Measurements from ENCODE around the gene NDUFS8.

The NDUFS8 gene

DNA sequence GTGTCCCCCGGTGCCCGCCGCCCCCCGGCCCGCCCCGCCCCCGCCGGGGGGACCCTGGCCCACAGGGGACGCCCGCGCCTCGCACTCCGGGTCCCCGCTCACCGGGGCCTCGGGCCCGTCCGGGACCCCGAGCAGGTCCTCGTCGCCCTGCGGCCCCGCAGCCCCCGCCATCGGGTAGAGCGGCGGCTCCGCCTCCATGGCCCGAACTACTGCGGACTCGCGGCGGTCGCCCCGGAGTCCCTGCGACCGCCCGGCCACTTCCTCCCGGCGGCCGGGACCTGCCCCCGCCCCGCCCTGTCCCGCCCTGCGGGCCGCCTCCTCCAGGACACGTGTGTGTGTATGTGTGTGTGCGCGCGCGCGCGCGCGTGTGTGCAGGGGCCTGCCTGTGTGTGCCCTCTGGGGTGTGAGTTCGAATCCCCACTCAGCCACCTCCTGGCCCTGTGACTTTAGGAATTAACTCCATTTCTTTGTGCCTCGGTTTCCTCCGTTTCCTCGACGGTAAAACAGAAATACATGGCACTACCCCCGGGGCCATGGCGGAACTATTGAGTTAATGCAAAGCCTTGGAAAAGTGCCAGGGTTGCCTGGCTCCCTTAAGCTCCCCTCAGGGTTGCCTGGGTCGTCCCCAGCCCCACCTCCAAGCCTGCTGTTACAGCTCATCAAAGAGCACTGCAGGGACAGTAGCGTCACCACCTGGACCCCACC, 26.5 kb upstream of the NDUFS8 start, which contains the start of gene UNC93B1:
Gene UNC93B1, minus strand, starts transcription at position 252 of the 705 bp plus-strand sequence. Its CDS starts 54 bp downstream, at position 198.
- DNase-seq = peak; percentile 87

DNA sequence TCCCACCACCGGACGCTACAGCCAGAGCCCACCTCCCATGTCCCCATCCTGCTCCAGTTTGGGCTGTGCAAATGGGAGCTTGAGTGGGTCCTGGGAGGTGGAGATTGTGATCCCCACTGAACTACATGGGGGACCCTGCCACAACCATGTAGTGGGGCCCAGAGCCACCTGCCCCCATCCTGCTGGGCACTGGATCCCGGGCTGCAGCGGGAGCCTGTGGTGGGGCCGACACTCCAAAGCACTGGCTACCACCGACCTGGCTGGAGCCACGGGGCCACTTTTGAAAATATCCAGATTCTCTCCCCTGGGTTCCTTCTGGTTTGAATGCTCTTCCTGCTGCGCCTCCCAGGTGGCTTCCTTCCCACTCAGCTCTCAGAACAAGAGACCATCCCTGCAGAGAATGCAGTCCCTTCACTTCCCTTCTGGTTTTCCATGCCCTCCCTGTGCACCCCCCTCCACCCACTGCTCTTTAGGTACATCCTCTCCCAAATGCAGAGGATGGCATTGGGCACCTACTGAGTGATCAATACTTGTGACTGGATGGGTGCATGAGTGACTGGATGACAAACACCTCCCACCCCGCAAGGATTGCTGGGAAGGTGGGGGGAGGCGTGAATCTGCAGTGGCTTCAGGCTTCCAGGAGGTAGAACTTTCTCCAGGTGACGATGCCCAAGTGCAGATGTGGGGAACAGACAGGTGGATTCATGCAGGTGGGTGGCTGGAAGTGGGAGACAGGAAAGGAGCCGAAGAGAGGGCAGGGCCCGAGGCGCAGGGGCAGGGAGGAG, 25.7 kb upstream of the NDUFS8 start:
- no peak for DNase-seq

DNA sequence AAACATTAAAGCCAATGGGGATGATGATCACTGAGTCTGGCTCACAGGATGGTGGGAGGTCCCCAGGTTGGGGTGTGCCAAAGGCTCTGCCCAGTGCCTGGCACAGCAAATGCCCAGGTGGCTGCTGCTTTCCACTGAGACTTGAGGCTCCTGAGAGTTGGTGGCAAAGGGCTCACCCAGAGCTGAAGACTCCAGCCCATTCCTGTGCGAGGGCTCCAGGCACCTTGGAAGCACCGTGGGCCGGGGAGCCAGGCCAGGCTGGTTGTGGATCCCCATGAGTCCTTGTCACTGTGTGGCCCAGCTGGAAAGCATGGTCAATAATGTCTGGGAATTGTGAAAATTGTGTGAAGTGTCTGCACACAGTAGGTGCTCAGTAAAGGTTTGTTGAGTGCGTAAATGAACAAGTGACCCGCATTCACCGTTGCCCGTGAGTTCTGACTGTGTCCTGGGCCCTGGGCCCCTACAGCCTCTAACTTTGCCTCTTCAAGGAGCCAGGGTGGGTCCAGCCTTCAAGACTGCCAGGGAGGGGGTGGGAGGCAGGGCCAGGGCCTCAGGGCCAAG, 23.8 kb upstream of the NDUFS8 start:
- no peak for DNase-seq

DNA sequence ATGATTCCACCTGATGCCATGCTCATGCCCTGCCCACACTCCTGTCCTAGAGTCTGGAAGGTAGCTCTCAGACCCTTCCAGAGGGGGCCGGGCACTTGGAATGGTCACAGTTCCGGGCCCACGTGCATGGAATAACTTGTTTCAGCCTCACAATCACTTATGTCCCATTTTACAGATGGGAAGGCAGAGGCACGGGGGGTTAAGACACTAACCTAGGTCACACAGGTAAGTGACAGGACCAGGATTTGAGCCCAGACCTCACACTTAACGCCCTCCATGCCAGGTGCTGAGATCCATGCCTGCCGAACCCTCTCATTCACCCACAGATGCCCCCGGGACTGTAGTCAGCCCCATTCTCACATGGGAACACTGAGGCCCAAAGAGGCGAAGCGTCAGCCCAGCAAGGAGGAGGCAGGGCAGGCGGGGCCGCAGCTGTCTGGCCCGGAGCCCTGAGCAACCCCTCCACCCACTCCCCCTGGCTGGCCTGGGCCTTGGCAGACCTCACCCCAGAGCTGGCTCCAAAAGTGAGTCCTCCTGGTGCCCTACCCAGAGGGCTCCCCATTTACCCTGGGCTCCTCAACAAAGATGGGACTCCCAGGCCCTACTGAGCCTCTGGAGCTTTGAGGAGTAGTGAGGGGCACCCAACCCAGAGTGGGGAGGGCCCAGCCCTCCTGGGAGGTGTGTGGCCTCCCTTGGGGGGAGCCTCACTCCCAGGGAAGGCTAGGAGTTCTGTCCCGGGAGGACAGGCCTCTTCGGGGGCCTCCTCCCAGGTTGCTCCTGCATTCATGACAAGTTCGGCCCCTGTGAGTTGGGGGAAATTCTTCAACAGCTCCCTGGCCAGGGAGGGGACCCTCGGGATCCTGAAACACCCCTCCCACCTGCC, 22.7 kb upstream of the NDUFS8 start:
- no peak for DNase-seq

DNA sequence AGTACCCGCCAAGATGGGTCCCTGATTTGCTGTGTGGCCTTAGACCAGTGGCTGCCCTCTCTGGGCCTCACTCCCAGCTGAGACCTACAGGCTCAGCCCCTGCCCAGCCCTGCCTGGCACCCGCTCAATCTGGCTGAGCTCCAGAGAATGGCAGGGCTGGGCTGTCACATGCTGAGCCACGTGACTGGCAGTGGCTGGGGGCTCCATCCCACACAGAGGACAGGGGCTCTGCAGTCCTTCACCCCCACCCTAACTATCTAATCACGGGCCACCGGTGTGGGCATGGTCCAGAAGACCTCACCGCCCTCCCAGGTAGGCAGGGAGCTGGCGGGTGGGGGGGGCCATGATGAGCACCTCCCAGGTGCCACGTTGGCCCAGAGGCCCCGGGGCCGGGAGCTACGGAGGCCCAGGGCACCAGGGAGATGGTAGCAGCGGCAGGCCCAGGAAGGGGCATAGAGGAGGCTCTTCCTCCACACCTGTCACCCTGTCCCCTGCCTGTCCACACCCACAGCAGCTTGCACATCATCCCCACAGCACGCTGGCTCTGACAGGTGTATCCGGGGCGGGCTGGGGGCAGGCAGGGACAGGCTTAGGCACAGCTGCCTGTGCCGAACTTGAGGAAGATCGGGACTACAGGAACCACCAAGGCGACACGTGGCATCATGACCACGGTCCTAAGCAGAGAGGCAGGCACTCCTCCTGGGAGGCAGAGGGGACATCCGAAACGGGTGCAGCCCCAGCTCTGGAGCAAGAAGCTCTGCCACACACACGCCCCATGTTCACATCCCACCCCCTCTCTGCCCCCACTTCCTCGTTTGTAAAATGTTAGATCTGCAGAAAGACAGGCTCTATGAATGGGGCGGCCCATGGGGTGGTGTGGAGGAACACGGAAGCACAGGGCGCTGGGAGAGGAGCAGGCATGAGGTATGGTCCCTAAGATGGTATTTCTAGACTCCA, 21.8 kb upstream of the NDUFS8 start:
- no peak for DNase-seq

DNA sequence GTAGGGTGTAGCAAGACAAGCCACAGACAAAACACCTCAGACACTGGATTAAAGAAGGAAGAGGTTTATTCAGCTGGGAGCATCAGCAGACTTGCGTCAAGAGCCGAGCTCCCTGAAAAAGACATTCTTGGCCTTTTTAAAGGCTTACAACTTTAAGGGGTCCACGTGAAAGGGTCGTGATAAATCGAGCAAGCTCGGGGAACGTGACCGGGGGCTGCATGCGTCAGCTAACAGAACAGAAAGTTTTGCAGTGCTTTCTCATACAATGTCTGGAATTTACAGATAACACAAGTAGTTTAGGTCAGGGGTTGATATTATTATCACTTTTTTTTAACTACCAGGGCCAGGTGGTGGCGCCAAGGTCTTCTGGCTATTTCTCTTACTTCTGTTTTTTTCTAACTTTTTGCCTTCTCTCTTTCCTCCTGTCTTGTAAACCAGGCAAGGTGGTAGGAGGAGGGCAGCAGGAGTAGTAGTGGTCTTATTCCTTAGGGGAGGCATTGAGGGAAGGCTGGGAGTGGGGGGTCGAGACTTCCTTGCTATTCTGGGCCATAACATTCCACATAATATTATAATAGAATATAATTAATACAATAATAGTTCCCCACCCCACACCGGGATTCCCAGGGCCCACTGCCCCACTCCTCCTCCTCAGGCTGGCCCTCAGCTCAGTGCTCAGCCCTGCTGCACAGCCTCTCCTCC, 20.9 kb upstream of the NDUFS8 start:
- DNase-seq = peak; percentile 59

DNA sequence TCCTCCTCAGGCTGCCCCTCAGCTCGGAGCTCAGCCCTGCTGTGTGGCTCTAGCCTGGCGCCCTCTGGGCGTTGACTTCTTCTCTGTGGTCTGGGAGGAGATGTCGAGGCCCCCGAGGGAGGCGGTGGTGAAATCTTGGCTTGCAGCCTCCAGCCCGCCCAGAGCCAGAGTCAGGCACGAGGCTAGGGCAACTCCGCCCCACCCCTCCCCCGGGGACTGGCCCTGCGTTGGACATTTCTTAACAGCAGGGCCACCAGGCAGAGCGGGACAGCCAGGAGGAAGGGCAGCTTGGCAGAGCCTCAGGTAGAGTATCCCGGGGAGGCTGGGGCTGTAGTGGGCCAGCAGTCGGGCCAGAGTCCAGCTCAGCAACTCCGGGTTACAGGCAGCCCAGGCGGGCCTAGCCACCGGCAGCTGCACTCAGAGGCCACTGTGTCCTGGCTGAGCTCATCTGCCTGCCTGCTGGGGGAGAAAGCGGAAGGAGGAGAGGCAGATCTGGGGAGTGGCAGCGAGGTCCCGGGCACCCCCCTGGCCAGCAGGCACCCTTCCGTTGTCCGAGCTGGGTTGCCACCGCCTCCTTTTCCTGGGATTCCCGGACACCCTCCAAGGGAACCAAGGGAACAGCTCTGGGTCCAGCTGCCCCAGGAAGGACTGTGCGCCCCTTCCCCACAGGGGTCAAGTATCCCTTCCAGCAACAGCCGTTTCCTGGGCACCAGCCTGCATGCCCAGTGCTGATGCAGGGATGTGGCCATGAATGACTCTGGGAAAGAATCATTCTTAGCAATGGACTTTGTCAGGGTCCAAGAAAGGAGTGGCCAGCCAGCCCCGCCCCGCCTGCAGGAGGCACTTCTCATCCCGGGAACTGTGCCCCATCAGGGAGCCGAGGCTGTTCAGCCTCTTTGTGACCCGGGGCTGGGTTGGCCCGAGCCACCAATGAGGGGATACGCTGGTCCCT, 20.1 kb upstream of the NDUFS8 start, which contains the start of gene ALDH3B1:
Gene ALDH3B1, plus strand, starts transcription at position 238 of the 952 bp plus-strand sequence. CDS start 4,971 bp downstream, outside the sequence.
- DNase-seq = peak; percentile 93

DNA sequence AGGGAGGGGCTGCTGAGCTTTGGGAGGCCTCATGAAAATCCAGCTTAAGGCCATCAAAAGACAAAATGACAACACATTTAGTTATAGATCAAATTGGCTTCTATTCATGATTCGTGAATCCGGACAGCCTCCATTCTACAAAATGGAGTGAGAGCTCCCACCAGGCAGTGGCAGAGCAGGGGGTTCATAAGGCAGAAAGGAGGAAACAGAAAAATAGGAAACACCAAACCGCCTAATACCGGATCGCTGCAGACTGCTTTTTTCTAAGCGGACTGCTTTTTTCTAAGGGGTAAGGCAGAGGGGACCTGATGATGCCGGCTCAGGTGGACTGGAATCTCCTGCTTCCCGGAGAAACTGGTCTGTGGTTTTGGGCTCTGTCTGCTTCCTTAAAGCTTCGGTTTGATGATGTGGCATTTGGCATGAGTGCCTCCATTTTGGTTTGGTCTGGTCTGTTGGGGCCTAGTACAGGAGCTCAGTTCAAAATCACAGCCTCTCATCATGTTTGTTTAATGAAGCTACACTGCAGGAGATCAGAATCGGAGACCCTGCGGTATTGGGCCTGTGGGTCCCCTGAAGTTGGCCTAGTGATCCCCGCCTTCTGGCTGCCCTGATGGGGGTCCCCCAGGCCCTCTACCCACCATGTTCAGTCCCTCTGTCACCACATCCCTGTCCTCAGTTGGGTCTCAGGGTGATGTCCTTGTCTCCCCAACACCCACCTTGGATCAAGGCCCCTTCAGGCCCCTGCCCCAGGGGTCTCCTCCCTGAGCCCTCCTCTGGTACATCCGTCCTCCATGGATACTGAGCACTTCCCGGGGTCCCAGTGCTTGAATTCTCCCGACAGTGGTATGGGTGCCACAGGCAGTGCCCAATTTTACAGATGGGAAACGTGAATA, 19.2 kb upstream of the NDUFS8 start:
- no peak for DNase-seq

DNA sequence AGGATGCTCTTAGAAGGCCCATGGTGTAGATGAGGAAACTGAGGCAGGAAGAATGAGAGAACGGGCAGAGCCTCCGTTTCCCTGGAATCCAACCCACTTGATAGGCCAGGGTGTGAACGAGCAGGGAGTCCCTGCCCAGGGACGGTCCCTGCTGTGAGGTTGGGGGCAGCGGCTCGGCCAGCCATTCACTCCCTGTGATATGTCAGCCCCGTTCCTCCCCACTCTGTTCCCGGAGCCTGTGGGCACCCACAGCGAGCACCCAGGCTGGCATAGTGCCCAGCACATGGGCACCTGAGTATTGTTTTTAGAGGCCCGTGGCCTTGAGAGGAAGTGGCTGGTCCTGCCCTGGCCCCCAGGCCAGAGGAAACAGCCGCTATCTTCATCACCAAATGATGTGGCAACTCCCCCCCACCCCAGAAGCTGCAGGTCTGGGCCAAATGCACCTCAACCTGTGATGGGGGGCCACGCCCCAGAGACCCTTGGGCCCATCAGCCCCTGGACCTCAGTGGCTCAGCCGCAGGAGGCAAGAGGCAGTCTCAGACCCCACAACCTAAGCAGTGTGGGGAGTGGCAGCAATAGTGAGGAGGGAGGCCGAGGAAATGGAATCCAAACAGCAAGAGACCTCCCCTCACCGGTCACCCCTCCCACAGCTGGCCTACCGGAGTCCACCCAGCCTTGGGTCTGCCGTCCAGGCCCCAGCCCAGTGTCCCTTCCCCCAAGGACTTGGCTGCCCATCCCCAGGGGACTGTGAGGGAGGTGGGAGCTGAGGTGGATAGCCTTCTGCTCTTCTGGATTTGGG, 18.2 kb upstream of the NDUFS8 start:
- no peak for DNase-seq

DNA sequence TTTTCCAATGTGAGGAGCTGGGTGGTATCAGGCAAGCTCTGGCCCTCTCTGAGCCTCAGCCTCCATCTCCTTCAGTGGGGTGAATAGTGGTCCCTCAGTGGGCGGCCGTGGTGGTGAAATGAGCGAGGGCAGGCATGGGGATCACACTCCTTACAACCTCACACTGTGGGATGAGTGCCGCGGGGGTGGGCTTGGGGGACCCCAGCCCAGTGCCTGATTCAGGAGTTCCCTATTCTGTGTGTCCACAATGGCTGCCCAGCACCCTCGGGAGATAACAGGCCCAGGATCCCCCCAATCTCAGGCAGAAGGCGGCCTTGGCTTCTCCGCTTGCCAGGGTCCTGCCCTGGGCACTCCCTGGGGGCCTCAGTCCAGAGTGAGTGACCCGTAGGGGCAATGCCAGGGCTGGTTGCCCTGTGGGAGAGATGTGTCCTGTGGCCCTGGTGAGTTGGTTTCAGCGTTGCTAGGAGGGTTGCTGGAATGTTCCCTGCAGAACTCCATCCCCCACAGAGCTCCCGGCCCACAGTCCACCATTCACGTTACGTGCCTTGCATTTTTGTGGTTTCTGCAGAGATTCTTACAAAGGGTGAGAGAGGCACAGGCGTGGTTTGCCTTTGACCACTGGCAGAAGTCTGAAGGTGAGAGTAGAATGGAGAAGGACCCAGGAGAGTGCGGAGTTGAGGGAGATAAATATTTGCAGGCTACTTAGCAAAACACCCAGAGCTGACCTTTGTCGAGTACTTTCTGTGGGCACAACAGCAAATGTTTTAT, 17.5 kb upstream of the NDUFS8 start:
- peak; percentile 96 for DNase-seq

DNA sequence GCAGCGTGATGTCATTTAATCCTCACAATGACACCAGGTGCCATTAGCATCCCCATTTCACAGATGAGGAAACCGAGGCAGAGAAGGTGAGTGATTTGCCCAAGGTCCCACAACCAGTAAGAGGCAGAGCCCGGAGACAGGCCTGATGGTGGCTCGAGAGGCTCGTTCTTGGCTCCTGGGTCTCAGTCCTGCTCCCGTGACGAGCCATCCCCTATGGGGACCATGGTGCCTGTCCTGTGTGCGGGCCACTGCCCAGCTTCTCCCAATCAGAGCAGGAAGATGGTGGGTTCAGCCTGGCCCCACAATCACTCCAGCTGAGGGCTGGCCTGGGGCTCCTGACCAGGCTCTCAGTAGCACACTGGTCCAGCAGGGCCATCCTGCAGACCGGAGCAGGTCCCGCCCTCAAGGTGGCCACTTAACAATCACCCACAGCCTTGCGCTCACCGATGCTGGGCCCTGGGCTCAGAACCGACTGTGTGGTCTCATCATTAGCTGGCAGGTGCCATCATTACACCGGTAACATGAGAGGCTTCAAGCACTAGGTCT, 16.8 kb upstream of the NDUFS8 start:
- no peak for DNase-seq

DNA sequence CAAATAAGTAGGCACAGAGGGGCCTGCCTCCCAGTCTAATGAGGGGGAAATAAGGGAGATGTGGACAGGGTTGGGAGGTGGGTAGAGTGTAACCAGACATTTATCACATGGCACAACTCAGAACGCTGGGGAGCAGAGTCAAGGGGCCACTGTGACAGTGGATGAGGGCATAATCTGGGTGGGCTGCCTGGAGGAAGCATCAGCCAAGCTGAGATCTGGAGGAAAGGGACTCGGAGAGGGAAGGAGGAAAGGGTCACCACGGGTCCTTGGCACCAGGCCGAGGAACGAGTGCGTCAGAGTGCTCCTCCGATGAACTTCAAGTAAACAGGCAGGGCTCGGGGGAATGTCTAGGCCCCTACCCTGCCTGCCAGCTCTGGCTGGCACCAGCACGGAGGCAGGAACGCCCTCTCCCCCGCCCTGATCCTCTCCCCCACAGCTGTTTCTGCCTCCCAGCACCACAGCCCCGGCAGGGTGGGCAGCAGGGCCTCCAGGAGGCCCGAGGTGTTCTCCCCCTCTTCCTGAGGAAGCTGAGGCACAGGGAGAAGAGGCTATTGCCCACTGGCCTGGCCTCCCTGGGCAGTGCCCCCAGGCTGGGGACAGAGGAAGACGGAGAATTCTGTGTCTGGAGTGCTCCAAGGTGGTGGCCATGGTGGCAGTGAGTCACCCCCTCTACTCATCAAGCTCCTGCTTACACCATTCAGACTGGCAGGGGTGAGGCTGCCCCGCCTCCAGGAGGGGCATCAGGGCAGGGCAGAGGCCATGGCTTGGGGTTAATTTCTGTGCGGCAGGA, 16.1 kb upstream of the NDUFS8 start:
- peak; percentile 60 for DNase-seq

DNA sequence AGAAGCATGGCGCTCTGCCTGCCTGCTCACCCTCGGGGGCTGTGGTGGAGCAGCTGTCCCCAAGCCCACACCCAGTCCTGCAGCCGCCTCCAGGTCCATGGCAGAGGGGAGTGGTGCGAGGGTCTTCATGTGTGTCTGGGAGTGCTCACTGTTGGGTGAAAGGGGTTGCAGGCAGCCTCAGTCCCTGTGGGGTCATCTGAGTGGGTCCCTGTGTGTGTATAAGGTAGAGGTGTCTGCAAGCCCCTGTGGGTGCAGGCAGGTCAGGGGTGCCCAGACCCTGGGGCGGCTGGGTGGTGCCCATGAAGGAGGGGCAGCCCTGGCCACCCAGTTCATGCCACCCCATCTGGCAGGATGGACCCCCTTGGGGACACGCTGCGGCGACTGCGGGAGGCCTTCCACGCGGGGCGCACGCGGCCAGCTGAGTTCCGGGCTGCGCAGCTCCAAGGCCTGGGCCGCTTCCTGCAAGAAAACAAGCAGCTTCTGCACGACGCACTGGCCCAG, 15.5 kb upstream of the NDUFS8 start:
- DNase-seq = no peak

DNA sequence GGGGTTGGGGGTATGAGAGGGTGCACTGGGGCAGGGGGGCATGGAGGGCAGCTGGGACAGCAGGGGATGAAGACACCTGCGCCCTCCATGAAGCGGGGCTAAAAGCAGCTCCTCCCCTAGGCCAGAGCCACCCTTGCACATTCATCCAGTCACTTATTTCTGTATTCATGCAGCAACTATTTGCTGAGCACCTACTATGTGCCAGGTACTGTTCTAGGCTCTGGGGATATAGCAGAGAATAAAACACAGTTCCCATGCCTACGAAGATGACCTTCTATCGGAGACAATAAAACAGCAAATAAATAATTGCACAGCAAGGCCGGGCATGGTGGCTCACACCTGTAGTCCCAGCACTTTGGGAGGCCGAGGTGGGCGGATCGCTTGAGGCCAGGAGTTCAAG, 15.0 kb upstream of the NDUFS8 start:
- DNase-seq = no peak

Measured in fibroblast of skin of scalp (primary cell).